ENCODE results near the gene PRKCB.

The PRKCB gene

DNA sequence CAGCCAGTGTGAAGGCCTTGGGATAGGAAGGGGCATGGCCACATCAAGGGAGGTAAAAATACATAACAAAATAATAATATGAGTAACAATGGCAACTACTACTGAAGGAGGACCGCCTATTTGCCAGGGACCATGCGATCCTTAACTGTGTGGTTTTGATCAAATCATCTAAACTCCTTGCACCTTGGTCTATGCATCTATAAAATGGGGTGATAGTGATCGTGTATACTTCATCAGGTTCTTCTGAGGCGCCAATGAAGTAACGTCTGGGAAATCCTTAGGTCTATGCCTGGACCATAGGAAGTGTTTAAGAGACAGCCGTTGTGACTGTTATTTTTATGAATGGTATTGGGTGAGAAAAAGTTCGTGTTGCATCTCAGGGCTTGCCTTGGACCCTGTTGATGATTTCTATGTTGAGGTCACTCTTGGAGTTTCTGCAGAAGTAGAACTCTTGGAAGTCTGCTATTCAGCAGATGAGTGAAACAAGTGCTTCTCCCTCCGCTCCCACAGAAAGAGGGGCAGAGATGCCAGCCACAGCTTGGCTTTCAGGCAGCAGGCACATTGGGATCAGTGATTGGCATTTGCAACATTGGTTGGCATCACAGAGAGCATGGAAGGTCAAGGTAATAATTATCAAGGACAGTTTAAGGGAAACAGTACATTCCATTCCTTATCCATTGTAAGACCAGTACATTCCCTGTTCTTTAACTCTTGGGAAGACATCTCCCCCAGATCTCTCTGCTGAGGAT is 63.1 kb downstream of the PRKCB start:
- no peak overlapping the region for H2AFZ ChIP-seq (ENCODE audit: low read length)
- no peaks in the 10 kb centered on the region for H3K9me2 ChIP-seq (replicated peaks; ENCODE audit: low read depth, low read length)
- no peak for TF ChIP-seq EZH2phosphoT487 (IDR thresholded peaks at IDR 0.05; ENCODE audit: borderline replicate concordance)
- TF ChIP-seq, protein P1, sequence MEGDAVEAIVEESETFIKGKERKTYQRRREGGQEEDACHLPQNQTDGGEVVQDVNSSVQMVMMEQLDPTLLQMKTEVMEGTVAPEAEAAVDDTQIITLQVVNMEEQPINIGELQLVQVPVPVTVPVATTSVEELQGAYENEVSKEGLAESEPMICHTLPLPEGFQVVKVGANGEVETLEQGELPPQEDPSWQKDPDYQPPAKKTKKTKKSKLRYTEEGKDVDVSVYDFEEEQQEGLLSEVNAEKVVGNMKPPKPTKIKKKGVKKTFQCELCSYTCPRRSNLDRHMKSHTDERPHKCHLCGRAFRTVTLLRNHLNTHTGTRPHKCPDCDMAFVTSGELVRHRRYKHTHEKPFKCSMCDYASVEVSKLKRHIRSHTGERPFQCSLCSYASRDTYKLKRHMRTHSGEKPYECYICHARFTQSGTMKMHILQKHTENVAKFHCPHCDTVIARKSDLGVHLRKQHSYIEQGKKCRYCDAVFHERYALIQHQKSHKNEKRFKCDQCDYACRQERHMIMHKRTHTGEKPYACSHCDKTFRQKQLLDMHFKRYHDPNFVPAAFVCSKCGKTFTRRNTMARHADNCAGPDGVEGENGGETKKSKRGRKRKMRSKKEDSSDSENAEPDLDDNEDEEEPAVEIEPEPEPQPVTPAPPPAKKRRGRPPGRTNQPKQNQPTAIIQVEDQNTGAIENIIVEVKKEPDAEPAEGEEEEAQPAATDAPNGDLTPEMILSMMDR (conservative IDR thresholded peaks at IDR 0.05; ENCODE audit: low read length) = no peak
- H3K4me3 ChIP-seq (ENCODE audit: low read length, poor library complexity, severe bottlenecking) = no peak overlapping the region
- H3K27me3 ChIP-seq (ENCODE audit: insufficient read depth, low read length, poor library complexity, severe bottlenecking) = no peaks in the 10 kb centered on the region
- peaks cover 9% of the 10 kb centered on the region; the same call in 1 of the 2 replicates for H3F3A ChIP-seq (ENCODE audit: low read depth)
- H3K4me2 ChIP-seq (ENCODE audit: low read depth, low read length, poor library complexity, severe bottlenecking) = no peak overlapping the region
- H3K9ac ChIP-seq (ENCODE audit: low read depth, low read length, poor library complexity, severe bottlenecking) = peak overlapping the region; percentile 22
- no peaks in the 10 kb centered on the region for H4K20me1 ChIP-seq (ENCODE audit: insufficient read depth, low read length, poor library complexity, severe bottlenecking)
- peaks cover 65% of the 10 kb centered on the region for H3K79me2 ChIP-seq (ENCODE audit: insufficient read depth, low read length)
- H3K36me3 ChIP-seq (ENCODE audit: insufficient read depth, low read length) = no peaks in the 10 kb centered on the region
- peaks cover 82% of the 10 kb centered on the region for H3K4me1 ChIP-seq (ENCODE audit: insufficient read depth, low read length, poor library complexity, severe bottlenecking)
- no peaks in the 10 kb centered on the region for H3K9me3 ChIP-seq (ENCODE audit: insufficient read depth, low read depth, low read length)

DNA sequence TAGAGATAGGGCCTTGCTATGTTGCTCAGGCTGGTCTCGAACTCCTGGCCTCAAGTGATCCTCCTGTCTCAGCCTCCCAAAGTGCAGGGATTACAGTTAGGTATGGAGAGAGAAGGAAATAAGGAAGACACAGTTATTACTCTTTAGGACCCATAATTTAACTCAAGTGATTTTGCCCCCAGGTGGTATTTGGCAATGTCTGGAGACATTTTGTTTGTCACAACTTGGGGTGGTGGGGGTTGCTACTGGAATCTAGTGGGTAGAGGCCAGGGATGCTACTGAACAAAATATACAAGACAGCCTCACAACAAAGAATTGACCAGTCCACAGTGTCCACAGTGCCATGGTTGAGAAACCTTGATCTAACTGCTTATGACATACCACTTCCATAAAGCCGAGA is 64.1 kb downstream of the PRKCB start:
- no peaks in the 10 kb centered on the region for H4K20me1 ChIP-seq (ENCODE audit: insufficient read depth, low read length, poor library complexity, severe bottlenecking)
- no peaks in the 10 kb centered on the region for H3K9me3 ChIP-seq (ENCODE audit: insufficient read depth, low read depth, low read length)
- TF ChIP-seq, protein P1 (conservative IDR thresholded peaks at IDR 0.05; ENCODE audit: low read length) = no peak
- H3K9ac ChIP-seq (ENCODE audit: low read depth, low read length, poor library complexity, severe bottlenecking) = peak overlapping the region; percentile 81
- H3K27me3 ChIP-seq (ENCODE audit: insufficient read depth, low read length, poor library complexity, severe bottlenecking) = no peaks in the 10 kb centered on the region
- no peak overlapping the region for H3K4me2 ChIP-seq (ENCODE audit: low read depth, low read length, poor library complexity, severe bottlenecking)
- H3K9me2 ChIP-seq (replicated peaks; ENCODE audit: low read depth, low read length) = no peaks in the 10 kb centered on the region
- H3K36me3 ChIP-seq (ENCODE audit: insufficient read depth, low read length) = no peaks in the 10 kb centered on the region
- H3K4me3 ChIP-seq (ENCODE audit: low read length, poor library complexity, severe bottlenecking) = no peak overlapping the region
- H3K79me2 ChIP-seq (ENCODE audit: insufficient read depth, low read length) = peaks cover 64% of the 10 kb centered on the region
- H3K4me1 ChIP-seq (ENCODE audit: insufficient read depth, low read length, poor library complexity, severe bottlenecking) = peaks cover 80% of the 10 kb centered on the region
- H2AFZ ChIP-seq (ENCODE audit: low read length) = no peak overlapping the region
- peaks cover 9% of the 10 kb centered on the region; the same call in 1 of the 2 replicates for H3F3A ChIP-seq (ENCODE audit: low read depth)

DNA sequence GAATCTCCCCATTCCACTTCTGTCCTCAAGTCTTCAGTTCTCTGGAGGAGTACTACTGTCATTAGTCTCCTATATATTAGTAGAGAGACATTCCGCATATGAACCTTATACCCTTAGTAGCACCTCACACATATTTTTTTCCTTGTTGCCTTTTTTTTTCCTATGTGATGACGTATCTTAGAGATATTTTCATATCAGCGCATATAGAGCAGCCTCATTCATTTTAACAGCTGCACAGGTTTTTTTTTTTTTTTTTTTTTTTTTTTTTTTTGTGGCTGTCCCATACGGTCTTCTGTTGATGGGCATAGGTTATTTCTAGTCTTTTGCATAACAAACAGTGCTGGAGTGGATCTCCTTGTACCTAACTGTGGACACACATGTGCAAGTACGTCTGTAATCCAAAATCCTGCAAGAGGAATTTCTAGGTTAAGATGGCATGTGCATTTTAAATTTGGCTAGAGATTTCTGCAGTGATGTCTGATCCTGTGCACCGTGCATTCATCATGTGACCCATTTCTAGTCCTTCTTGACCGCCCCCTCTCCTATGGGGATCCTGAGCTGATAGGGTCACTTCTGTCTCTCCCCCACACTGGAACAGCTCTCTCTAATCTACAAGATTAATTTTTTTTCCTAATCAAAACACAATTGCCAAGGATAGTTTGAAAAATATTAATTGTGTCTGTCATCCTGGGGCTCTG is 64.8 kb downstream of the PRKCB start:
- H3K79me2 ChIP-seq (ENCODE audit: insufficient read depth, low read length) = peaks cover 72% of the 10 kb centered on the region
- no peaks in the 10 kb centered on the region for H3K27me3 ChIP-seq (ENCODE audit: insufficient read depth, low read length, poor library complexity, severe bottlenecking)
- peaks cover 9% of the 10 kb centered on the region; the same call in 1 of the 2 replicates for H3F3A ChIP-seq (ENCODE audit: low read depth)
- no peaks in the 10 kb centered on the region for H3K9me2 ChIP-seq (replicated peaks; ENCODE audit: low read depth, low read length)
- H3K4me3 ChIP-seq (ENCODE audit: low read length, poor library complexity, severe bottlenecking) = peak overlapping the region; percentile 70
- H3K4me2 ChIP-seq (ENCODE audit: low read depth, low read length, poor library complexity, severe bottlenecking) = peak overlapping the region; percentile 84
- no peaks in the 10 kb centered on the region for H3K36me3 ChIP-seq (ENCODE audit: insufficient read depth, low read length)
- H3K9me3 ChIP-seq (ENCODE audit: insufficient read depth, low read depth, low read length) = no peaks in the 10 kb centered on the region
- no peak overlapping the region for H2AFZ ChIP-seq (ENCODE audit: low read length)
- no peak for TF ChIP-seq EZH2phosphoT487 (IDR thresholded peaks at IDR 0.05; ENCODE audit: borderline replicate concordance)
- TF ChIP-seq, protein P1 (conservative IDR thresholded peaks at IDR 0.05; ENCODE audit: low read length) = no peak
- H3K9ac ChIP-seq (ENCODE audit: low read depth, low read length, poor library complexity, severe bottlenecking) = peak overlapping the region; percentile 81
- H3K4me1 ChIP-seq (ENCODE audit: insufficient read depth, low read length, poor library complexity, severe bottlenecking) = peaks cover 81% of the 10 kb centered on the region
- no peaks in the 10 kb centered on the region for H4K20me1 ChIP-seq (ENCODE audit: insufficient read depth, low read length, poor library complexity, severe bottlenecking)
